H1 (cell line): Measurements from ENCODE around the gene PNLIPRP1. TPM values are rescaled to one million over a fixed set of nuclear protein-coding genes. Genes with fewer than 3 reads are reported as not detected.

Experiments
- CTCF ChIA-PET: fragments of 300-600 bp; sonication (Branson Sonifier 250); formaldehyde crosslinking; loops from one replicate; lab custom pipeline; 2021; ENCODE audit not compliant: partially characterized antibody; lab: Charles Lee
- POLR2A ChIA-PET: fragments of 300-600 bp; sonication (Branson Sonifier 250); formaldehyde crosslinking; loops from one replicate; lab custom pipeline; 2021; ENCODE audit warnings: inconsistent platforms; ENCODE audit not compliant: partially characterized antibody; lab: Charles Lee
- DNase-seq, 2 experiments: peaks; one replicate each; pipeline versions ENCODE4 v3.0.0 to v3.0.0-alpha.2; 2010 to 2022; ENCODE audit warnings: low spot score in 2 of 2, low read depth in 1 of 2, mixed read lengths in 1 of 2
- FAIRE-seq: peaks from 2 replicates; lab custom pipeline; 2011; peaks lifted over from hg19 to GRCh38; lab: Jason Lieb, UNC
- H2AFZ ChIP-seq: 2 replicates; pipeline ENCODE4 v1.8.1; 2012; ENCODE audit warnings: low read length, inconsistent platforms
- H2AK5ac ChIP-seq: 2 replicates; pipeline ENCODE4 v1.6.1; 2013; ENCODE audit warnings: low read depth, low read length
- H2BK120ac ChIP-seq: replicated peaks from 2 replicates; pipeline ENCODE3; 2013; ENCODE audit warnings: low read depth, low read length, inconsistent platforms
- H2BK12ac ChIP-seq: 2 replicates; pipeline ENCODE4 v1.6.1; 2013; ENCODE audit warnings: low read depth, low read length
- H2BK15ac ChIP-seq: 2 replicates; pipeline ENCODE4 v1.6.1; 2013; ENCODE audit warnings: low read length
- H2BK20ac ChIP-seq: 2 replicates; pipeline ENCODE4 v1.6.1; 2013; ENCODE audit warnings: low read length
- H2BK5ac ChIP-seq: 2 replicates; pipeline ENCODE4 v1.6.1; 2013; ENCODE audit warnings: low read depth, low read length
- H3K14ac ChIP-seq: 2 replicates; pipeline ENCODE4 v1.6.1; 2013; ENCODE audit warnings: inconsistent platforms; ENCODE audit not compliant: insufficient read length
- H3K18ac ChIP-seq: 2 replicates; pipeline ENCODE4 v1.6.1; 2013; ENCODE audit warnings: low read length; ENCODE audit errors: extremely low read depth
- H3K23ac ChIP-seq: 2 replicates; pipeline ENCODE4 v1.6.1; 2013; ENCODE audit warnings: inconsistent platforms; ENCODE audit not compliant: insufficient read length
- H3K23me2 ChIP-seq: 2 replicates; pipeline ENCODE4 v1.6.1; 2013; ENCODE audit warnings: low read depth, low read length
- H3K27ac ChIP-seq: 2 replicates; pipeline ENCODE4 v1.6.1; 2011; ENCODE audit warnings: low read depth, low read length, inconsistent platforms
- H3K27me3 ChIP-seq, 4 experiments: replicated peaks in 1 of 4; 1 replicate in 1 of 4; 2 replicates in 3 of 4; pipeline versions ENCODE4 v1.6.1 to v1.8.1; 2011 to 2013; ENCODE audit warnings: low read length in 3 of 4, mild to moderate bottlenecking in 3 of 4, inconsistent platforms in 2 of 4, mixed read lengths in 2 of 4, moderate library complexity in 1 of 4; ENCODE audit not compliant: control insufficient read depth in 3 of 4, insufficient read depth in 3 of 4; ENCODE audit errors: extremely low read depth in 1 of 4
- H3K36me3 ChIP-seq, 4 experiments: 2 replicates each; pipeline versions ENCODE4 v1.6.1 to v1.8.1; 2011 to 2013; ENCODE audit warnings: mild to moderate bottlenecking in 4 of 4, low read length in 3 of 4, moderate library complexity in 2 of 4, control low read depth in 1 of 4, inconsistent platforms in 1 of 4; ENCODE audit not compliant: insufficient read depth in 4 of 4, control insufficient read depth in 2 of 4
- H3K4ac ChIP-seq: replicated peaks from 2 replicates; pipeline ENCODE3; 2013; ENCODE audit warnings: low read length, low read depth, mixed read lengths, inconsistent platforms; ENCODE audit not compliant: insufficient read length
- H3K4me1 ChIP-seq, 4 experiments: replicated peaks in 1 of 4; 1 replicate in 1 of 4; 2 replicates in 3 of 4; pipeline versions ENCODE4 v1.6.1 to v1.8.1; 2011 to 2013; ENCODE audit warnings: low read length in 3 of 4, inconsistent platforms in 2 of 4, mixed read lengths in 1 of 4; ENCODE audit not compliant: insufficient read depth in 4 of 4, control insufficient read depth in 3 of 4
- H3K4me2 ChIP-seq, 2 experiments: 2 replicates each; pipeline versions ENCODE4 v1.6.1 to v1.8.1; 2011 to 2013; ENCODE audit warnings: low read depth in 2 of 2, low read length in 2 of 2, control low read depth in 1 of 2, inconsistent platforms in 1 of 2, mild to moderate bottlenecking in 1 of 2; ENCODE audit not compliant: insufficient read depth in 1 of 2
- H3K4me3 ChIP-seq, 4 experiments: fragments of 200-600, 300-600 bp in 1 of 4; sonication (generic), shearing (Covaris generic), sonication (Bioruptor Twin) in 1 of 4; 2 replicates each; pipeline versions ENCODE4 v1.5.1 to v1.8.1; 2011 to 2016; ENCODE audit warnings: low read length in 4 of 4, low read depth in 3 of 4, control low read depth in 2 of 4, inconsistent platforms in 2 of 4, mild to moderate bottlenecking in 2 of 4, mixed read lengths in 1 of 4, moderate library complexity in 1 of 4; ENCODE audit not compliant: insufficient read depth in 2 of 4; ENCODE audit errors: extremely low read depth in 1 of 4
- H3K56ac ChIP-seq: replicated peaks from 2 replicates; pipeline ENCODE3; 2013; ENCODE audit warnings: low read depth, mild to moderate bottlenecking, mixed read lengths, low read length, inconsistent platforms; ENCODE audit not compliant: insufficient read length
- H3K79me1 ChIP-seq: 2 replicates; pipeline ENCODE4 v1.6.1; 2013; ENCODE audit warnings: low read depth, low read length, control low read depth
- H3K79me2 ChIP-seq, 2 experiments: 2 replicates each; pipeline versions ENCODE4 v1.6.1 to v1.8.1; 2012 to 2013; ENCODE audit warnings: low read length in 2 of 2, mild to moderate bottlenecking in 2 of 2, inconsistent platforms in 1 of 2; ENCODE audit not compliant: insufficient read depth in 2 of 2, control insufficient read depth in 1 of 2
- H3K9ac ChIP-seq, 4 experiments: replicated peaks in 1 of 4; 1 replicate in 1 of 4; 2 replicates in 3 of 4; pipeline versions ENCODE4 v1.6.1 to v1.8.1; 2011 to 2013; ENCODE audit warnings: low read depth in 3 of 4, low read length in 3 of 4, control low read depth in 2 of 4, mild to moderate bottlenecking in 2 of 4, moderate library complexity in 2 of 4, inconsistent platforms in 1 of 4; ENCODE audit errors: extremely low read depth in 1 of 4
- H3K9me3 ChIP-seq, 2 experiments: 2 replicates each; pipeline versions ENCODE4 v1.6.1 to v1.8.1; 2012 to 2013; ENCODE audit warnings: mild to moderate bottlenecking in 2 of 2, moderate library complexity in 2 of 2, control low read depth in 1 of 2, inconsistent platforms in 1 of 2, low read depth in 1 of 2, low read length in 1 of 2, mixed read lengths in 1 of 2; ENCODE audit not compliant: insufficient read depth in 2 of 2
- H4K20me1 ChIP-seq, 2 experiments: replicated peaks in 1 of 2; 2 replicates each; pipeline versions ENCODE3 to v1.8.1; 2011 to 2013; ENCODE audit warnings: inconsistent platforms in 2 of 2, low read length in 2 of 2, mild to moderate bottlenecking in 1 of 2; ENCODE audit not compliant: insufficient read depth in 2 of 2, control insufficient read depth in 1 of 2
- H4K5ac ChIP-seq: 2 replicates; pipeline ENCODE4 v1.6.1; 2013; ENCODE audit warnings: low read length, low read depth, mixed read lengths, inconsistent platforms; ENCODE audit not compliant: insufficient read length
- H4K8ac ChIP-seq: 2 replicates; pipeline ENCODE4 v1.8.0; 2013; ENCODE audit warnings: mild to moderate bottlenecking, moderate library complexity, low read length, inconsistent platforms; ENCODE audit not compliant: insufficient read depth; ENCODE audit errors: extremely low read depth
- H4K91ac ChIP-seq: replicated peaks from 2 replicates; pipeline ENCODE3; 2013; ENCODE audit warnings: low read length, mixed read lengths, inconsistent platforms; ENCODE audit not compliant: insufficient read length
- ATF2 ChIP-seq: IDR thresholded peaks from 2 replicates; pipeline ENCODE4 v1.6.1; 2012; ENCODE audit warnings: low read length, inconsistent platforms
- BCL11A ChIP-seq, 2 experiments: IDR thresholded peaks; one replicate each; pipeline ENCODE4 v1.6.1; 2011; ENCODE audit warnings: low read depth in 2 of 2, low read length in 2 of 2, mild to moderate bottlenecking in 2 of 2
- CTCF ChIP-seq, 3 experiments: IDR thresholded peaks; 1 replicate in 2 of 3; 2 replicates in 1 of 3; pipeline versions ENCODE4 v1.5.1 to v1.6.1; 2011; ENCODE audit warnings: low read length in 3 of 3, mild to moderate bottlenecking in 3 of 3, inconsistent platforms in 2 of 3, low read depth in 1 of 3, moderate library complexity in 1 of 3; ENCODE audit not compliant: insufficient read depth in 1 of 3; ENCODE audit errors: control extremely low read depth in 1 of 3
- JUN ChIP-seq: IDR thresholded peaks from 2 replicates; pipeline ENCODE4 v1.6.1; 2011; ENCODE audit warnings: low read depth, mild to moderate bottlenecking, improper control_type of control experiment, low read length
- RBBP5 ChIP-seq: IDR thresholded peaks from 2 replicates; pipeline ENCODE4 v1.7.1; 2012; ENCODE audit warnings: low read depth, mild to moderate bottlenecking, inconsistent platforms, low read length, moderate library complexity, borderline replicate concordance
- RNF2 ChIP-seq: fragments of 200-900, 300-1000 bp; sonication (generic); IDR thresholded peaks from 2 replicates; pipeline ENCODE4 v1.7.1; 2016; ENCODE audit warnings: borderline replicate concordance, low read depth, mild to moderate bottlenecking, antibody characterized with exemption, low read length; ENCODE audit not compliant: poor library complexity, severe bottlenecking; ENCODE audit errors: missing control alignments
- SP1 ChIP-seq: IDR thresholded peaks from 2 replicates; pipeline ENCODE4 v1.6.1; 2011; ENCODE audit warnings: low read depth, low read length
- TBP ChIP-seq: IDR thresholded peaks from 2 replicates; pipeline ENCODE4 v1.6.1; 2011; ENCODE audit warnings: low read depth, low read length, improper control_type of control experiment
- YY1 ChIP-seq: IDR thresholded peaks from 2 replicates; pipeline ENCODE4 v1.6.1; 2011; ENCODE audit warnings: low read depth, mild to moderate bottlenecking, low read length
- WGBS, 2 experiments: shearing (Covaris generic) in 1 of 2; methylation state at CpG; one replicate each; pipeline versions ENCODE4 v1.1.6 to v1.1.7; 2013 to 2015; ENCODE audit warnings: low lambda C conversion rate in 2 of 2, mixed read lengths in 2 of 2, inconsistent platforms in 1 of 2, low coverage in 1 of 2, missing lambda C conversion rate in 1 of 2; ENCODE audit not compliant: insufficient replicate concordance in 2 of 2, insufficient coverage in 1 of 2, insufficient read length in 1 of 2; ENCODE audit errors: extremely low coverage in 1 of 2, missing lambda C conversion rate in 1 of 2; 5-methylcytosine and 5-hydroxymethylcytosine counted together
- polyA plus RNA-seq, 7 experiments: library from polyadenylated mRNA; depleted of rRNA in 3 of 7; stranded (reverse) in 5 of 7; unstranded in 2 of 7; fragments of >200 nt in 5 of 7; fragments of 200-250 nt in 2 of 7; gene quantifications; 1 replicate in 5 of 7; 2 replicates in 1 of 7; 4 replicates in 1 of 7; pipeline versions ENCODE4 v1.2.1 to v1.2.3, GENCODE V29; 2011 to 2013; ENCODE audit warnings: missing spikeins in 2 of 7, mixed read lengths in 2 of 7
- total RNA-seq: library from RNA; stranded (reverse); fragmentation: NEBNext Ultra II Directional; extraction: Animal tissue kit (Norgen Biotek cat#: 25700); gene quantifications from 2 replicates; pipeline ENCODE4 v1.2.1, GENCODE V29; 2021

Gene PNLIPRP1
- total and polyA plus RNA-seq, 2 of the 8 experiments (the other 6 are each of a cell fraction or from before 2014, with no cell fraction given), result not detected

GRCh38 chr10:116553378-116553980 is 37.3 kb upstream of the PNLIPRP1 start:
- no peak overlapping the region for H2BK120ac ChIP-seq
- no peaks in the 10 kb centered on the region; the same call in 1 of the 2 replicates for H3K23me2 ChIP-seq
- no peak overlapping the region for H3K4ac ChIP-seq
- no peak overlapping the region for H2BK15ac ChIP-seq
- H4K20me1 ChIP-seq, result no peaks in the 10 kb centered on the region
- no peaks in the 10 kb centered on the region for H3K79me1 ChIP-seq
- H3K18ac ChIP-seq, result no peak overlapping the region
- no peak overlapping the region; the same call in 1 of the 2 replicates for H2AFZ ChIP-seq
- H4K91ac ChIP-seq, result no peak overlapping the region
- H3K27me3 ChIP-seq, result no peaks in the 10 kb centered on the region
- no peak overlapping the region for H3K4me2 ChIP-seq
- H3K4me1 ChIP-seq, result no peaks in the 10 kb centered on the region; a peak in 1 of 7 replicates
- no peak overlapping the region for H4K5ac ChIP-seq
- FAIRE-seq (no peak), DNase-seq (no peak)
- no peak overlapping the region for H4K8ac ChIP-seq
- no peak overlapping the region for H3K14ac ChIP-seq
- H3K23ac ChIP-seq, result no peak overlapping the region
- POLR2A ChIA-PET, result no interaction called here
- 91% methylated on average over 11 of the region's 13 CpGs; no CpG with 5 or more reads in 1 of the 2 experiments for WGBS, 2 experiments
- H3K9ac ChIP-seq, result no peak overlapping the region
- H3K56ac ChIP-seq, result no peak overlapping the region
- no peak overlapping the region for H3K4me3 ChIP-seq
- no peak overlapping the region for H2AK5ac ChIP-seq
- H3K36me3 ChIP-seq, result no peaks in the 10 kb centered on the region
- no peak overlapping the region for H2BK12ac ChIP-seq
- no peak overlapping the region for H3K27ac ChIP-seq
- CTCF ChIA-PET, result no interaction called here
- no peaks in the 10 kb centered on the region for H3K79me2 ChIP-seq
- no peak overlapping the region for H2BK20ac ChIP-seq
- H3K9me3 ChIP-seq, result no peaks in the 10 kb centered on the region
- no peak overlapping the region for H2BK5ac ChIP-seq
- TF ChIP-seq RBBP5, result no peak
- no peak for TF ChIP-seq BCL11A (IDR thresholded peaks at IDR 0.05; ENCODE audit: low read depth in 2 of 2, low read length in 2 of 2)
- no peak for TF ChIP-seq SP1
- TF ChIP-seq RNF2, result no peak
- TF ChIP-seq JUN, result no peak
- no peak for TF ChIP-seq TBP
- TF ChIP-seq YY1, result no peak
- TF ChIP-seq CTCF (IDR thresholded peaks at IDR 0.05; ENCODE audit: control extremely low read depth in 1 of 3, insufficient read depth in 1 of 3, low read depth in 1 of 3, low read length in 3 of 3), result no peak
- TF ChIP-seq ATF2, result no peak
